ENCODE results near the gene SPATA31D3. TPM values are rescaled to one million over a fixed set of nuclear protein-coding genes. Genes with fewer than 3 reads are reported as not detected.

The SPATA31D3 gene
- total RNA-seq, 1 experiment from 2014 or later = not detected

DNA sequence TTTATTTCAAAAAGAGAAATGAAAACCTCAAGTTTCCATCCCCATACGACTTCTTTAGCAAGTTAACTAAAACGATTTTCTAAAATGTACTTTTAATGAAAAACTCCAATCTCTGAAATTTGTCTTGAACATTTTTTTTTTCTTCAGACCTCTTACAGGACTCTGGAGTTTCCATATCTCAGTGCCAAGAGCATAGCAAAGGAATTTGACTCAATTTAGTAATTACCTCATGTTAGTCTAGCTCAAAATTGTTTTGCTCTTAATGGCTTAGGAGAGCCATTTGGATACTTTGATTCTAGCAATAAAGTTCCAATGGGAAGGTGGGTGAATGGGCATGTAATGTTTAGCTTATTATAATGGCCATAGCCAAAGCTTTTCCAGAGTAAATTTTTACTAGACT, 41.1 kb upstream of the SPATA31D3 start:
- CTCF ChIA-PET = no interaction called here
- TF ChIP-seq CTCF (IDR thresholded peaks at IDR 0.05) (no peak), SIN3A (IDR thresholded peaks at IDR 0.05; ENCODE audit: borderline replicate concordance, insufficient read depth, low read depth, low read length) (no peak), POLR2AphosphoS5 (IDR thresholded peaks at IDR 0.05; ENCODE audit: low read depth, low read length) (no peak), TCF7L2 (IDR thresholded peaks at IDR 0.05; ENCODE audit: low read depth, low read length) (no peak)
- TF ChIP-seq, protein P1, sequence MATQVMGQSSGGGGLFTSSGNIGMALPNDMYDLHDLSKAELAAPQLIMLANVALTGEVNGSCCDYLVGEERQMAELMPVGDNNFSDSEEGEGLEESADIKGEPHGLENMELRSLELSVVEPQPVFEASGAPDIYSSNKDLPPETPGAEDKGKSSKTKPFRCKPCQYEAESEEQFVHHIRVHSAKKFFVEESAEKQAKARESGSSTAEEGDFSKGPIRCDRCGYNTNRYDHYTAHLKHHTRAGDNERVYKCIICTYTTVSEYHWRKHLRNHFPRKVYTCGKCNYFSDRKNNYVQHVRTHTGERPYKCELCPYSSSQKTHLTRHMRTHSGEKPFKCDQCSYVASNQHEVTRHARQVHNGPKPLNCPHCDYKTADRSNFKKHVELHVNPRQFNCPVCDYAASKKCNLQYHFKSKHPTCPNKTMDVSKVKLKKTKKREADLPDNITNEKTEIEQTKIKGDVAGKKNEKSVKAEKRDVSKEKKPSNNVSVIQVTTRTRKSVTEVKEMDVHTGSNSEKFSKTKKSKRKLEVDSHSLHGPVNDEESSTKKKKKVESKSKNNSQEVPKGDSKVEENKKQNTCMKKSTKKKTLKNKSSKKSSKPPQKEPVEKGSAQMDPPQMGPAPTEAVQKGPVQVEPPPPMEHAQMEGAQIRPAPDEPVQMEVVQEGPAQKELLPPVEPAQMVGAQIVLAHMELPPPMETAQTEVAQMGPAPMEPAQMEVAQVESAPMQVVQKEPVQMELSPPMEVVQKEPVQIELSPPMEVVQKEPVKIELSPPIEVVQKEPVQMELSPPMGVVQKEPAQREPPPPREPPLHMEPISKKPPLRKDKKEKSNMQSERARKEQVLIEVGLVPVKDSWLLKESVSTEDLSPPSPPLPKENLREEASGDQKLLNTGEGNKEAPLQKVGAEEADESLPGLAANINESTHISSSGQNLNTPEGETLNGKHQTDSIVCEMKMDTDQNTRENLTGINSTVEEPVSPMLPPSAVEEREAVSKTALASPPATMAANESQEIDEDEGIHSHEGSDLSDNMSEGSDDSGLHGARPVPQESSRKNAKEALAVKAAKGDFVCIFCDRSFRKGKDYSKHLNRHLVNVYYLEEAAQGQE (IDR thresholded peaks at IDR 0.05; ENCODE audit: insufficient read depth in 1 of 2, low read depth in 2 of 2, low read length in 1 of 2) = no peak

DNA sequence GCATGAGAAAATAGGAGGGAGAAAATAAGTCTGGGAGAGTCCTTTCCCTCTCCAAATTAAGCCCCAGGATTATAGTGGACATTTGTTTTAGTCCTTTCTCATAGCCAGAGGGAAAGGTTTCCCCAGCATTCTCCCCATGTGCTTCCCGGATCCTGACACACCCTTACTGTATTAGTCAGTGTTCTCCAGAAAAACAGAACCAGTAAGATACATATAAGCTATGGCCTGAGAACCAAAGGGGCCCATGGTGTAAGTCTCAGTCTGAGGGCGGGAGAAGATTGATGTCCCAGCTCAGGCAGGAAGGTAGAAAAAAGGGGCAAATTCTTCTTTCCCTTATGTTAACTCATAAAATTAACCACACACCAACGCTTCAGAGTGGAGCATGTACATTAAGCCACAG, 40.7 kb upstream of the SPATA31D3 start:
- TF ChIP-seq POLR2AphosphoS5 (IDR thresholded peaks at IDR 0.05; ENCODE audit: low read depth, low read length) (no peak), SIN3A (IDR thresholded peaks at IDR 0.05; ENCODE audit: borderline replicate concordance, insufficient read depth, low read depth, low read length) (no peak), TCF7L2 (IDR thresholded peaks at IDR 0.05; ENCODE audit: low read depth, low read length) (no peak), CTCF (IDR thresholded peaks at IDR 0.05) (no peak)
- TF ChIP-seq, protein P1 (IDR thresholded peaks at IDR 0.05; ENCODE audit: insufficient read depth in 1 of 2, low read depth in 2 of 2, low read length in 1 of 2) = no peak
- Histone ChIP-seq H3K9me3 (ENCODE audit: control insufficient read depth, insufficient read depth, low read depth, low read length) (no peaks in the 10 kb centered on the region), H3K4me1 (ENCODE audit: control insufficient read depth, insufficient read depth, low read length) (no peaks in the 10 kb centered on the region), H3K4me3 (ENCODE audit: low read depth in 2 of 2, low read length in 2 of 2) (no peak overlapping the region), H3K36me3 (ENCODE audit: control insufficient read depth, insufficient read depth, low read length) (no peaks in the 10 kb centered on the region), H3K27ac (ENCODE audit: low read length) (no peak overlapping the region), H3K27me3 (ENCODE audit: control insufficient read depth, insufficient read depth, low read length) (no peaks in the 10 kb centered on the region)
- in situ Hi-C loops (cut with HindIII; ENCODE audit: low pct_unique_long_range_greater_than_20kb, low sequenced_read_pairs) = no loop called here
- DNase-seq (ENCODE audit: low read depth, low spot score) = no peak
- intact Hi-C loops (cut with micrococcal nuclease; ENCODE audit: unreplicated experiment) = no loop called here
- ChIA-PET POLR2A (no interaction called here), CTCF (no interaction called here)
- ATAC-seq = no peak
- no TSS peak for BruUV-seq (replicated peaks)

More for the DNA sequence above, 41.1 kb upstream of the SPATA31D3 start:
- intact Hi-C loops (cut with micrococcal nuclease; ENCODE audit: unreplicated experiment) = no loop called here
- POLR2A ChIA-PET = no interaction called here
- Histone ChIP-seq H3K4me1 (ENCODE audit: control insufficient read depth, insufficient read depth, low read length) (no peaks in the 10 kb centered on the region), H3K27me3 (ENCODE audit: control insufficient read depth, insufficient read depth, low read length) (no peaks in the 10 kb centered on the region), H3K27ac (ENCODE audit: low read length) (no peak overlapping the region), H3K36me3 (ENCODE audit: control insufficient read depth, insufficient read depth, low read length) (no peaks in the 10 kb centered on the region), H3K9me3 (ENCODE audit: control insufficient read depth, insufficient read depth, low read depth, low read length) (no peaks in the 10 kb centered on the region), H3K4me3 (ENCODE audit: low read depth in 2 of 2, low read length in 2 of 2) (no peak overlapping the region)
- BruUV-seq (replicated peaks) = no TSS peak
- DNase-seq (ENCODE audit: low read depth, low spot score) (no peak), ATAC-seq (no peak)
- in situ Hi-C loops (cut with HindIII; ENCODE audit: low pct_unique_long_range_greater_than_20kb, low sequenced_read_pairs) = no loop called here
